Stimulated activated CD8-positive, alpha-beta memory T cell treated with anti-CD3 and anti-CD28 coated beads, Interleukin-12 subunit alpha, Interleukin-12 subunit beta, amount 100 ng/mL, for 24 hours (primary cell): Measurements from ENCODE around the gene CTNND2.

Source experiments
- DNase-seq: peaks from one replicate; pipeline ENCODE4 v3.0.0-alpha.2; 2020; ENCODE audit errors: extremely low read depth

The CTNND2 gene, protein sequence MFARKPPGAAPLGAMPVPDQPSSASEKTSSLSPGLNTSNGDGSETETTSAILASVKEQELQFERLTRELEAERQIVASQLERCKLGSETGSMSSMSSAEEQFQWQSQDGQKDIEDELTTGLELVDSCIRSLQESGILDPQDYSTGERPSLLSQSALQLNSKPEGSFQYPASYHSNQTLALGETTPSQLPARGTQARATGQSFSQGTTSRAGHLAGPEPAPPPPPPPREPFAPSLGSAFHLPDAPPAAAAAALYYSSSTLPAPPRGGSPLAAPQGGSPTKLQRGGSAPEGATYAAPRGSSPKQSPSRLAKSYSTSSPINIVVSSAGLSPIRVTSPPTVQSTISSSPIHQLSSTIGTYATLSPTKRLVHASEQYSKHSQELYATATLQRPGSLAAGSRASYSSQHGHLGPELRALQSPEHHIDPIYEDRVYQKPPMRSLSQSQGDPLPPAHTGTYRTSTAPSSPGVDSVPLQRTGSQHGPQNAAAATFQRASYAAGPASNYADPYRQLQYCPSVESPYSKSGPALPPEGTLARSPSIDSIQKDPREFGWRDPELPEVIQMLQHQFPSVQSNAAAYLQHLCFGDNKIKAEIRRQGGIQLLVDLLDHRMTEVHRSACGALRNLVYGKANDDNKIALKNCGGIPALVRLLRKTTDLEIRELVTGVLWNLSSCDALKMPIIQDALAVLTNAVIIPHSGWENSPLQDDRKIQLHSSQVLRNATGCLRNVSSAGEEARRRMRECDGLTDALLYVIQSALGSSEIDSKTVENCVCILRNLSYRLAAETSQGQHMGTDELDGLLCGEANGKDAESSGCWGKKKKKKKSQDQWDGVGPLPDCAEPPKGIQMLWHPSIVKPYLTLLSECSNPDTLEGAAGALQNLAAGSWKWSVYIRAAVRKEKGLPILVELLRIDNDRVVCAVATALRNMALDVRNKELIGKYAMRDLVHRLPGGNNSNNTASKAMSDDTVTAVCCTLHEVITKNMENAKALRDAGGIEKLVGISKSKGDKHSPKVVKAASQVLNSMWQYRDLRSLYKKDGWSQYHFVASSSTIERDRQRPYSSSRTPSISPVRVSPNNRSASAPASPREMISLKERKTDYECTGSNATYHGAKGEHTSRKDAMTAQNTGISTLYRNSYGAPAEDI (N-terminal part only)

DNA sequence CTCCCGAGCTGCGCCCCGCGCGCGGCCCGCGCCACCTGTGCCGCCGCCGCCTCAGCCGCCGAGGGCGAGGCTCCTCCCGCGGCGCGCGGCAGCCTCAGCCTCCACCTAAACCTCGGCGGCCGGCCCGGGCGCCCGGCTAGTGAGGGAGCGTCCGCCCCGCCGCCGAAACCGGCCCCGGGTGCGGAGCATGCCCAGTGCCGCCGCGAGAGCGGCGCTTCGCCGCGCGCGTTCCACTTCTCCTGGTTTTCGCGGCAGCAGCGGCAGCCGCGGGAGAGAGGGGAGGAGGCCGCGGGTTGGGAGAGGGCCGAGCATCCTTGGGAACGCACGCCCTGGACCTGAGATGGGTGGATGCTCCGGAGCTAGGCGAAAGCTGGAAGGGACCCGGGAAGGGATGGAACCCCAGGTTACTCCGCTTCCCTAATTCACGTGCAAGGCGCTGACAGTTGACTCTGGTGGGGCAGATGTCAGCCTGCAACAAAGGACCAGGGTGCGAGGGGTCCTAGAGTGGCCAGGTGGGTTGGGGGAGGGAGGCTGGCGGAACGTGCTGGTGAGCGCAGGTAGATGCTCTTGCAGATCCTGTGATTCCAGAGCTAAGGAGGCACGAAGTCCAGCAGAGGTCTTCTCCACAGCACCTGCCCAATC lies at the start of gene CTNND2:
TSS of gene CTNND2 (minus strand) at position 182 of the 642 bp plus-strand sequence. CDS start 593 bp downstream, outside the sequence.
- DNase-seq = no peak

DNA sequence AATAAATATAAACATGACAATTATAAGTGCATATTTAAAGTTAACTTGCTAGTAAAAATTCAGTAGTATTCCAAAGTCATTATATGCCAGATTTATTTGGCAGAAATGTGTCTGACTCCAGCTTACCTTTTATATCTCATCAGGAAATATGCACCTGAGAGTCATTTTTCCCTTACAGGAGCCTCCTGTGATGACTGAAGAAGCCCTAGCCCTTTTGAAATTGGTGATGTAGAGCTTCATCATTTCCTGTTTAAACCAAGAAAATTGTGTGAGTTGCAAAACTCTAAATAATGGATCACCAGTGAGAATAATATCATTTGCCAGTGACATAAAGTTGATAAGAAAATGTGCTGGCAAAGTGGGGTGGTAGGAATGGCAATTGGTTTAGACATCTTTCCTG lies 42.1 kb upstream of the CTNND2 start:
- DNase-seq = no peak

DNA sequence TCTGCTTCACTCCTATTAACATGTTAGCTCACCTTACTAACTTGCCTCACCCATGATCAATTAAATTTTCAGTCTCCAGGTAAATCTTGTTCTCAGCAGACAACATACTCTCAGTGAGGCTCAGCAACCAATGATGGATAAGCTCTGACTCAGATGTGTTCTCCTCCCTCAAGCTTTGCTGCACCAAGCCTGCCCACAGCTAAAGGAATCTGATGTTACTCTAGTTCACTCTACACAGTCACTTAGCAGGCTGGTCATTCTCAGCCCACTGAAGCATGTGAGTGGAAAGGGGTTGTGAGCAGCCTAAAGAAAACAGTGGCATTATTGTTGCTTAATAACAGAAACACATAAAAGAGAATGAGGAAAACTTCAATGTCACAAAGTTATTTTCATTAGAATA lies 37.3 kb upstream of the CTNND2 start:
- no peak for DNase-seq

DNA sequence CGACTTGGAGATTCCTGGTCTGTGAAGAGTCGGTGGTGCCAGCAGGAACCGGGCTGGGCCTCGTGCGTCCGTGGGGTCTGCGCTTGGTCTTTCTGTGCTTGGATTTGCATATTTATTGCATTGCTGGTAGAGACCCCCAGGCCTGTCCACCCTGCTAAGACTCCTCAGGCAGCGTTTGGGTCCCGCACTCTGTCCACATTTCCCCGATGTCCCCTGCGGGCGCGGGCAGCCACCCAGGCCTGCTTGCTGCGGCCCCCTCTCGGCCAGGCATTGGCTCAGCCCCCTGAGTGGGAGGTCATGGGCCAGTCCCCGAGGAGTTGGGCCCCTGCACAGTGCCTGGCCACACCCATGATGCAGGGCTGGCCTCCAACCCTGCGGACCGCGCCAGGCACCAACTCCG lies 27.4 kb upstream of the CTNND2 start:
- DNase-seq = no peak

DNA sequence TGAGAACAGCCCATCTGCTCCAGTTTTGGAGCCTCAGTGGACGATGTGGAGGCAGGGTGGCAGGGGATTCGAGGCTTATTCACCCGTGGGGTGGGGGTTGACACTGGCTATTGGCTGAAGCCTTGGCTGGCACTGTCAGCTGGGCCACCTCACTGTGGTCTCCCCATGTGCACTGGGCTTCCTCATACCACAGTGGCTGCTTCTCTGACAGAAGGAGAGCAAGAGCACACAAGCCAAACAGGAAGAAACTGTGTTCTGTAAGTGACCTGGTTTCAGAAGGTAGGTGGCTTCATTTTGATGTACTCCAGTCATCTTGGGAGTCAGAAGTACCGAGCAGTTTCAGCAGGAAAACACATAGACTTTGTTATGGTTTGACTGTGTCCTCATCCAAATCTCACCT lies 24.7 kb upstream of the CTNND2 start:
- DNase-seq = no peak

DNA sequence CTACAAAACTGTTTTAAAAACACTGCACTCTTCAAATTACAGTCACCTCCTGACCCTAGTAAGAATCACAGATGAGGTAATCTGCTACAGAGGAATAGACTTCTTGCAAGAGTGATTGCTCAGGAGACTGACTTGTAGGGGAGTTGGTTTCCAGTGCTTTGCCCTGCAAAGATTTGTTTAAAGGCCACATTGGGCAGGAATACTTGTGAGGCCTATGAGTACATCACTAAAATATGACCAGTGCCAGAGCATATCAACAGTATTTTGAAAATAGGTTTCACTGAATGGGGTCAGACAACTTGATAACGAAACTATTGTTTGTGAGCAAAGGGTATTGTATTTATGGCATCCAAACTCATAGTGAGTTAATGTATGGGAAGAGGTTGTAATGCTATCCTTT lies 21.5 kb upstream of the CTNND2 start:
- no peak for DNase-seq

DNA sequence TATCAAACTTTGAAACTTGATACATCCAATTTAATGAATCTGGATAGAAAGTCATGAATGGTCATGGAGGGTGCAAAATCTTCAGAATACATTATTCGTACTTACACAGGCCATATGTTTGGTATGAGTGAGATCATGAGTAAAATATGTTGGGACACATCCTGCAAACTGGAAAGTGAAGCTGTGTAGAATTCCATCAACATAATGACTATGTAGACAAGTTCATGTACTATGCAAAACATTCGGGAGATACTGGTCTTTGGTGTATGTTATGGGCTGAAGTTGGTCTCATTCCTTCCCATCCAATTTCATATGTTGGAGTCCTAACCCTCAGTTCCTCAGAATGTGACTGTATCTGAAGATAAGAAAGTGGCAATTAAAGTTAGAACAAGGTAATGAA lies 18.1 kb upstream of the CTNND2 start:
- DNase-seq = no peak

DNA sequence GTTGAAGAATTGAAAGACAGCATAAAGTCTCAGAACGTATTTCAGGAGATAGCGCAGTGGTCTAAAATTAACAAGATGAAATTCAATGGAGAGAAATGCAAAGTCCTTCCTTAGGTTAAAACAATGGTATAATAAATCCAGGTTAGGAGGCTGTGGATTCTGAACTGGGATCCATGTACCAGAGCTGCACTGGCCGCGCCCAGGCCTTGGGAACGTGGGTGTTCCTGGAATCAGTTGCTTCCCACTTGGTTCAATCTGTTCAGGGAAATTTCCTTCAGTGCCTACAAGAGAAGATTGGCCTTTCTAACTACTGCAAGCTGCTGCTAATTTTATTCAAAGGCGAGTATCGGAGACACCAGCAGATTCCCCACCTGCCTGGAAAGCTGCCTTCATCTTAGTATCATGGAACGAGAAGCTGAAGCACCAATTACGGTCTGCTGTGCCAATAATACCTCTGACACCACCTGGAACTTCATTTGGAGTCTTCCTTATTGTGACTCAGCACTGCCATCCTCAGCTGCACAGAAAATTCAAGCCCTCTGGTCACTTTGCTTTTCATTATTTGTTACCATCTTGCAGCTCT lies 14.3 kb upstream of the CTNND2 start:
- DNase-seq = no peak

DNA sequence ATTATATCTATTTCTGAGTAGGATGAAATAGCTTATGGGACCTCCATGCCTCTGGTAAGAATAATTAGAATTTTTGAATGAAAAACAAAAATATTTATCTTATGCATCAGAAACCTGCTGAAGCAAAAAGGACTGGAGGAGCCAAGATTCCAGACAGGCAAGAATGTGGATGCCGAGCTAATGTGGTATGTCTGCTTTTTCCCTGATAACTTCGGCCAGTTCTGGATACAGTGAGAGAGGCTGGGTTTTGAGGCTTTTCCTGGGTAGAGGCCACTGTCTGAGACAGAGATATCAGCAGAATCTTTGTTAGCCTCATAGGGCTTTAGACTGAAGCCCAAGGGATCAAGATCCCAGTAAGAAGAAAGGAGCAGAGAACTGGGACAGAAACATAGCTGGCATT lies 5.2 kb upstream of the CTNND2 start:
- no peak for DNase-seq

DNA sequence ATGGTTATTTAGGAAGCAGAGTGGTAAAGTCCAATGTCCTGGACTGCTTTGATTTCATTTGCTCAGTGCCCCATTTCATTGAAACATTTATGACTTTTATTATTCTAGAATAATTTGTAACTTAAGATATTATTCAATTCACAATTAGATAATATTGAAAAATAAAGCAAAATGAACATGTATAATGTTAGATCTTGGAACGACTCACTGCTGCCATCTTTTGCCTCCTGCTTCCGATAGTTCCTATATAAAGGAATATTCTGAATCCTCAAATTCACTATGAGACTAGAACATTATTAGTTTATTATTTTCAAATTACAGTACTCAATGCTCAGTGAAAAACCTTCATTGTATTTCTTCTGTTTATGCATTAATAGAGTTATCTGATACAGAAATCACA lies 2.3 kb upstream of the CTNND2 start:
- no peak for DNase-seq

DNA sequence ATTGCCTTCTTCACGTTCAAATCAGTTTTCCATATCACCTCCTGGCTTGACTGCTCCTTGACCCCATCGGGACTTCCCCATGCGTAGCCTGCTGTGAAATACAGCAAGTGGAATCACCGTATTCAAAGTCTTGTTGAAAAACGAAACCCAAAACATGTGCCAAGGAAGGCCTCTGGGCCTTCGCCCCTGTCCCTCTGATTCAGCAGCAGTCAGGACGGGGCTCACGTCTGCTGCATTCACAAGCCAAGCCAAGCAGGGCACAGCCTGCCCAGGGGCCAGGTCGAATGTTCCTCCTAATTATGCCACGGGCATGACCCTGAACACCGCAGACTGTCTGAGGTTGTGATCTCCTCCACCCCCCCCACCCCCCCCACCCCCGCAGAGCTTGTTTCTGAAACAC lies 960 bp upstream of the CTNND2 start:
- DNase-seq = no peak

DNA sequence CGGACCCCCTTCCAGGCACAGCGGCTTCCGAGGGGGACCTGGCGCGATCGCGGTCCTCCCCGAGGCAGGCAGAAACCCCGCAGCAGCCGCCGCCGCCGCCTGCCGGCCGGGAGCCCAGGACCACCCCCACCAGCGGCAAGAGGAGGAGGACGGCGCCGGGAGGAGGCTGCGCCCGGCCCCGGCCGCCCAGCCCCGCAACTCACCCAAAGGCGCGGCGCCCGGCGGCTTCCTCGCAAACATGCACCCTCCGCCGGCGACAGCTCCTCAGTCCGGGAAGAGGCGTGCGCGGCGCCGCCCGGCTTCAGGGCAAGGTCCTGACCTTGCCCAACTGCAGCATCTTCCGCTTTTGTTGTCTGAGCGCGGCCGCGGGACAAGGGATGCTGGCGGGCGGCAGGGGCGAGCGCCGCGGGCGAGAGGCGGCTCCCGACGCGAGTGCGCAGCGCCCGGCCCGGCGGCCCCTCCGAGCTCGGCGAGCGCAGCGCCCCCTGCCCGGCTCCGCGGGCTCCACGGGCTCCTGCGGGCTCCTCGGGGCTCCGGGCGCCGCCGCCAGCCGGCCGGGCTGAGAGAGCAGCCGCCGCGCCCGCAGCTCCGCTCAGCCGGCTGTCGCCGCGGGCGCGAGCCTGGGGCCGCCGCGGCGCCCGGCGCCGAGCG lies 507 bp downstream of the CTNND2 start:
- no peak for DNase-seq

DNA sequence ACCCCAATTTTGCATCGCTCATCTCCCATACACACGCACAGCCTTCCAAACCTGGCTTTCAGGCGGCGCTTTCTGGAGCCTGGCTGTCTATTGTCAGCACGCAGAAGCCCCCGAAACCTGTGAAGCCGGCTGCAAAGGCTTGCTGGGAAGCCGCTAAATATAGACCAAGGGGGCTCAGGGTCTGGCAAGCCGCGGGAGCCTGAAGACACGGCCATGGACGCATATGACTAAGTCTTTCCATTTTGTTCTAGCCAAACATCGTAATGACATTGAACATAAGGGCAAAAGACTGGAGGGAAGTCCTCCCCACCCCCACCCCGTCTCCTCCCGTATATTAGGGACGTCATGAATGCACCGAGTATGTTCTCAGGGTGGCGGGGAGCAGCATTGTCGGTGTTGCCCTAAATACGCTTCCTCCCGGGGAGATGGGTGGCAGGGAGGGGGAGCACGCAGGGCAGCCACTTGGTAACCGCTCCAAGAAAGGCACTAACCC lies 1.1 kb downstream of the CTNND2 start:
- DNase-seq = no peak

DNA sequence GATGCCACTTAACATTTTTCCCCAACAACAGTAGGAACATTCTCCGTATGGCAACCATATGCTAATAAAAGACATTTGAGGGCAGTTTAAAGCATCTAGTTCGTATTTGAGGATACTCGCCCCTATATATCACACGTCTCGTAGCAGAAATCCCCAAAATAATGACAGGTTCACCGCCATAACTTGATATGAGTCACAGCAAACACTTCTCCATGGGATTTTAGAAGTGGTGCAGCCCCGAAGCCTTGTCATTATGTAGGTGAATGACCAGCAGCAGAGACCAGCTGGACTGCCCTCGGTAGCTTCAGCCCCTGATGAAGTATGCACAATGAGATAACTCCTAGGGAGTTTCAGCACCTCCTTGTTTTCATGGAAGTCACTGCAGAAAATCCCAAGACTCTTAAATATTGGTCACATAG lies 2.0 kb downstream of the CTNND2 start:
- DNase-seq = no peak

DNA sequence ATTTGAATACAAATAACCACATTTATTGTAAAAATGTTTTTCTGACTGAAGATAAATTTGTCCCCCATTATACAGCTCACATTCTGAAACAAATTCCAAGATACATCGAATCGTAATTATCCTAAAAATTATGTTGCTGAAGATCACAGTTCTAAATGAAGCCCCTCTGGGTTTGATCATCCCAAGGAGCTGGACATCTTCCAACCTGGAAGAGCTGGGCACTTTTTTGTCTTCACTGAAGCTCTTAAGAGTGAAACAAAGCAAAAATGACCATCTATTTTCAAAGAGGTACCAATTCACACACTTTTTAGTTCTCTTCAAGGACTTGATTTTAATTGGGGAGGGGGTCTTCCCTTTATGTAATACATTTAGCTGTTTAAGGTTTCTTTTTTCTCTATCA lies 5.5 kb downstream of the CTNND2 start:
- no peak for DNase-seq

DNA sequence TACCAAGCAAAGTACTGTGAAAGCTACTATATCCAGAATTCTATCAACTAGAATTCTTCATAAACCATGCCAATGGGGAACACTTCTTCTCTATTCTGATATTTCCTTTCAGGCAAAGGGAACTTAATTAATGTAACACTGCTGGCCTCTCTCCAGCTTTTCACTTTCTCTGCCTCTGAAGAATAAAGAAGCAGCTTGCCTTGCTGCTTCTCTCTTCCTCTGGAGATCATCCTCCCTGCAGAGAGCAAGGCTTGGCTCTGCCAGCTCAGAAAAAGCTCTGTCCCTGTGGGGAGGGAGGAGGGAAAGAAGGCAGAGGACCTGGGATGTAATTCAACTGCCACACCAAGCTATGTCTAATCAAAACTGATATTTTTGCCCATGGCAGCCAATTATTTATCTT lies 6.5 kb downstream of the CTNND2 start:
- DNase-seq = no peak

DNA sequence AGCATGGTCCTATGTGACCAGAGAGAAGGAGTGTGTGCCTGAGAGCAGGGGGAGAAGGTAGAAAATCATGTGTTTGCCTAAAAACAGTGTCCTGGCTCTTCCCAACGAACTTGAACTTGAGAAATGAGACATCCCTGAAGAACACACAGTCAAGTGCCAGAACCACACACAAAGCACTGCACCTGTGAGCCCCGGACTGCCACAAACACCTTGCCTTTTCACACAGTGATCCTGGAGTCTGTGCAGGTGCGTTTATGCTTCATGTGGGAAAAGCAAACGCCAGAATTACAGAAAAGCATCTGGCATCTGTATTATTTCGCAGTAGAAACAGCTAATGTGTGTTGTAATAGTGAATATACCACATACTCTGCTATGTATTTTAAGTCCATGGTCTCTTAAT lies 9.3 kb downstream of the CTNND2 start:
- DNase-seq = no peak

DNA sequence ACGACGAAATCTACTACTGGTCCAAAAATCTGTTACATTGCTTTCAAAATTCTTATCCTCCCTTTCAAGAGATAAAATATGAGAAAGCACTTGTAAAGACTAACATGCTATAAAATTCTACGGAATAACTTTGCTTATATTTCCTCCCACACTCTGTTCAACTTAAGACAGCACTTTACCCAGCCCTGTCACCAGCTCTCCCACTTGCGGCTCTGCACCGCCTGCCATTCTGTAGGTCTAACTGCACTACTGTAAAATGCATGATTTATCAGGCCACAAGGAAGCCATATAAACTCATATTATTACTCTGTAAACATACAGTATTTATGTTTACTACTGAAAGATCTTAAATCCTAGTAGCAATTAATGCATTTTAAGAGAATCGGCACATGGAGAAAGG lies 11.4 kb downstream of the CTNND2 start:
- DNase-seq = no peak

DNA sequence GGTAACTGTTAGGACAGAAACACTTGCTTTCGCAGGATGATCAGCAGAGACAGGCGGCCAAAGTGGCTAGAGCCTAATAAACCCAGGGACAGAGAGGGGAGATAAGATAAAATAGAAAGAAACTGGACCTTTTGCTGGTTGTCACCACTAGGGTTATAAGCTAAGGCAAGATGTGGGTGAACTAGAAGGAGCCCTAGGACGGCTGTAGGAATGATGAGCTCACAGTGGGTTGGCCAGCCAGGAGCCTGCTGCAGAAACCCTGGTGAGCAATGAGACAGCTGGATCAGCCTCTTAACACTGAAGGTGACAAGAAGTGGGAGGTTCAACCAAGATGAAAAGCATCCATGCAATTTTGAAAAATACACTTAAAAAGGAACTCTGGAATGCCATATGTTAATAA lies 13.5 kb downstream of the CTNND2 start:
- no peak for DNase-seq

DNA sequence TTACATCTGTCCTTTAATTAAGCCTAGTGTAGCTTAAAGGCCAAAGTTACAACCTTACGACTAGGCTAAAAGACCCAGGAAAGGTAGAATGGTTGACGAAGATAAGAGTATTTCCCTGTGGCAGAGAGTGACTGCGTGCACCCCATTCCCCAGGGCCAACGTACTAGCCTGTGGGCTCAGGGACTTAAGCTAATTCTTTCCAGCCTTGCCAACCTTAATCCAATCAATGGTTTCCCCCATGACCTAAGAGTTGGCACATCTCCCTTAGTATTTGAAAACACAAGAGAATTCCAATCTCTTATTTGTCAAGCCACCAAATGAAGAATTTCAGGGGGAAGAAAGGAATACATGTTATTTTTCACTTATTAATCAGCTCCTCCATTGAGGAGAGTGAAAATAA lies 16.0 kb downstream of the CTNND2 start:
- DNase-seq = no peak

DNA sequence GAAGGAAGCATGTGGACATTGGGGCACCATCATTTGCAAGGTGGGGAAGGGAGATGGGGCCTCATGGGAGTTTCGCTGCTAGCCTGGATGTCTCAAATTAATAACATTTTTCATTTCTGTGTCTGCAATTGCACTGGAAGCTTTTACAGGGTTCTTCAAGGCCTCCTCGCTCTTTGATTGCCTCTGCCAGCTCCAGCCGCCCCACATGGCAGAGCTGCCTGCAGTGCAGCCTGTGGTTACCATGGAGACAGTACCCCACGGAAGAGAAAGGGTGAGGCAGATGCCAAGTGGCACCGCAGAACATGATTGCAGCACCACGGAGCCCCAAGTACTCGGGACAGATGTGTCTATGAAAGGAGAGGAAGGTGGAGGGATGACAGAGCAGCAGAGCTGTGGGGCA lies 25.4 kb downstream of the CTNND2 start:
- no peak for DNase-seq
